HG03558 (cell line): ENCODE data around the gene SLC22A23.
"Not testable (repeated sequence)": the region's sequence is repeated elsewhere in the genome, so short reads cannot be mapped to it uniquely, and the experiment has no call there.

Source experiments
- ATAC-seq: cut with Tn5 transposase; IDR thresholded peaks from one replicate; pipeline ENCODE4 v1.9.1; 2021; ENCODE audit warnings: moderate number of reproducible peaks; ENCODE audit not compliant: unreplicated experiment; ENCODE audit errors: extremely low read depth

SLC22A23 gene

DNA sequence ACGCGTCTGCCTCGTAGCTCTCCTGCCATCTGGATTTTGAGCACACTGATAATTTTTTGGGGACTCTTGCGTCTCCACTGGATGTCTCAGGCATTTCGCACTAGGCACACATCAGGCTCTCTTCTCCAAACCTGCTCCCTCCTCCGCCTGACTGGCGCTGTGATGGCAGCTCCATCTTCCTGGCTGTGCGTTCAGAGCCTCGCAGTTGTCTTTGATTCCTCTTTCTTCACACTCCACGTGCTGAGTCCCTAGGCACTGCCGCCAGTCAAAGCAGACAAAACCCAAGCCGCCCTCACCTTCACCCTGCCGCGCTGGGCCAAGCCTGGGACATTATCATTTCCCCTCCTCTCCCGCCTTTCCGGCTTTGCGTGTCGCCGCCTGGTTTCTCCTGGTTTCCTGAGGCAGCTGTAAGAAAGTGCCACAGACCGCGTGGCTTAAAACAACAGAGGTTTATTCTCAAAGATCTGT, 197.3 kb downstream of the SLC22A23 start:
- no peak for ATAC-seq

DNA sequence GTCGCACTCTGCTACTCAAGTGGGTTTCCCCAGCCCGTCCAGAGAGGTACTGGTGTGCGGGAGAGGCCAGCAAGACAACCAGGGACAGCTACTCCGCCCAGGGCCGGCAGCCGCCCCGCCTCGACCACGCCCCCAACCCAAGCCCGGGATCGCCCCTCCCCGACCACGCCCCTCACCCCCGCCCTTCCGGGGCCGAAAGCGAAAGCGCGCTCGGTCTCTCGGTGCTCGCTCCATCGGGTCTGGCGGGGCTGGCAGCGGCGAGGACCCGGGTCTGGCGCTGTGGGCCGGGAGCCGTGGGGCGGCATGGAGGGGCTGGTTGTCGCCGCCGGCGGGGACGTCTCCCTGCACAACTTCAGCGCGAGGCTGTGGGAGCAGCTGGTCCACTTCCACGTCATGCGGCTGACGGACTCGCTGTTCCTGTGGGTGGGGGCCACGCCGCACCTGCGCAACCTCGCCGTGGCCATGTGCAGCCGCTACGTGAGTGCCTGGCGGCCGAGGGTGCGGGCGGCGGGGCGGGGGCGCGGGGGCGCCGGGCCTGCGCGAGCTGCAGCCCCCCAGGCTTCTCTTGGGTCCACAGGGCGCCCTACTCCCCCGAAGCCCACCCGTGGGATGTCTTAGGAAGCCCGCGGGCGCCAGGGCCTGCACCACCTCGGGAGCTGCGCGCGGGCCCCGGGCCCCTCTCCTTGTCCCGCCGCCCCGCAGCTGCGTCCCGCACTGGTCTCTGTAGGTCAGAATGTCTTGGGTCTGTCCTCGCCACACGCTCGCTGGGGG, 197.9 kb downstream of the SLC22A23 start, which contains the start of gene PSMG4:
PSMG4 (plus strand) TSS at position 228 of the 771 bp plus-strand sequence; CDS start at position 304, 76 bp downstream.
- no peak for ATAC-seq

- ATAC-seq = no peak
Measured at GRCh38 chr6:3258201-3258600, 198.6 kb downstream of the SLC22A23 start.

GRCh38 chr6:3253597-3253961, 203.3 kb downstream of the SLC22A23 start:
- no peak for ATAC-seq

DNA sequence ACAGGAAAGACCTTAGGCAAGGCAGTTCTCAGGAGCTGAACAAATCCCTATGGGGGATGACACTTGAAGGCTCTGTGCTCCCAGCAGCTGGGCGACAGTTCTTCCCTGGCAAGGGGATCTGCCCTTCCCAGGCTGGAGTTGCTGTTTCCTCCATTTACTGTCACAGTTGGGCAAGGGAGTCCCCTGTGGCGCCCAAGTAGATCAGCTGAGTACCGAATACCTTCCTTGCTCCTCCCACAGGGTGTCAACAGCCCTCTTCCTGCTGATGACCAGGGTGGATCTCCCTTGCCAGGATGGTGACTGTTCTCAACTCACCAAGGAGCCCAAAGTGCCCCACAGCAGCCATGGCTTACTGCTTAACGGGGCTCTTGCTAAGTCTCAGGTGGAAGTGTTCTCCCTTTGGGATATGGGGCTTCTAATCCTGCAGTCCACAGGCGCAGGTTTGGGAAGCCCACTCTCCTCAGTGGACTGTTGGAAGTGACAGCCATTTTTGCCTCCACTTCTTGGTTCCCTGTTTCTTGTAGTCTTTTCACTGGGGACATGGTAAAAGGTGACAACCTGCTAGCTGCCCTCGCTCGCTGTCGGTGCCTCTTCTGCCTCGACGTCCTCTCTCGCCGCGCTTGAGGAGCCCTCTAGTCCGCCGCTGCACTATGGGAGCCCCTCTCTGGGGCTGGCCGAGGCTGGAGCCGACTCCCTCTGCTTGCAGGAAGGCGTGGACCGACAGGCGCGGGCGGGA, 203.8 kb downstream of the SLC22A23 start:
- no peak for ATAC-seq

DNA sequence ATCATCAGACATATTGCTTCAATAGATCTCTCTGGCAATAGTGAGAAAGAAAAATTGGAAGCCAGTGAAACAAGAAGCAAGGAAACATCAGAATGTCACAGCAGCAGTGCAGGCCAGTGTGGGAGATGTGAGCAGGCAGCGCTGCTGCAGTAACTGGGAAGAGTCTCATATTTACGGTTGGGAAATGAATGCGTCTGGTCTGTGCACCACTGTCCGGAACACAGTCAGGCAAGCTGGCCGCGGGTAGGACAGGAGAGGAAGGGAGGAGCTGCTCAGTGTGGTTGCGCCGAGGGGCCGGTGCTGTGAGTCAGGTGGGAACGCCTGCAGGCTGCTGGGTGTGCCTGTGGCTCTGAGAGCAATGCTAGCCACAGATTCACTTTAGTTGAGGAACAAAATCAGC, 204.5 kb downstream of the SLC22A23 start:
- no peak for ATAC-seq

GRCh38 chr6:3251462-3252314, 205.2 kb downstream of the SLC22A23 start:
- no peak for ATAC-seq

- ATAC-seq = no peak
Measured at GRCh38 chr6:3250231-3250675, 206.6 kb downstream of the SLC22A23 start.

DNA sequence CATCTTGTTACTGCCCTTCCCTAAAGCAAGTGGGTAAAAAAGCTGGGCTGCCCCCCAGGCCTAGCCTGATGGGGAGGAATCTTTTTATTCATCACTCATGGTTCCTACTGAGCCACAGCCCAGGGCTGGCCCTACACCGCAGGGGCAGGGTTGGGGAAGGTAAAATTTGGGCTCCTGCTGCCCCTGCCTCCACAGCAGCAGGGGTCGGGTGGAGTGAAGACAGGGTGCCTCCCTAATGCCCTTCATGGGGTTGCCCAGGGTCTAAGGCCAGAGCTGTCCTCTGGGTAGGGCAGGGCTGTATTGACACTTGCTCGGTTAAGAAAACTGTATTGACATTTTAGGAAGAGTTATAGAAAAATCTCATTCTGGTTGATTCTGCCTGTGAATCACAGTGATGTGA, 207.0 kb downstream of the SLC22A23 start:
- no peak for ATAC-seq

DNA sequence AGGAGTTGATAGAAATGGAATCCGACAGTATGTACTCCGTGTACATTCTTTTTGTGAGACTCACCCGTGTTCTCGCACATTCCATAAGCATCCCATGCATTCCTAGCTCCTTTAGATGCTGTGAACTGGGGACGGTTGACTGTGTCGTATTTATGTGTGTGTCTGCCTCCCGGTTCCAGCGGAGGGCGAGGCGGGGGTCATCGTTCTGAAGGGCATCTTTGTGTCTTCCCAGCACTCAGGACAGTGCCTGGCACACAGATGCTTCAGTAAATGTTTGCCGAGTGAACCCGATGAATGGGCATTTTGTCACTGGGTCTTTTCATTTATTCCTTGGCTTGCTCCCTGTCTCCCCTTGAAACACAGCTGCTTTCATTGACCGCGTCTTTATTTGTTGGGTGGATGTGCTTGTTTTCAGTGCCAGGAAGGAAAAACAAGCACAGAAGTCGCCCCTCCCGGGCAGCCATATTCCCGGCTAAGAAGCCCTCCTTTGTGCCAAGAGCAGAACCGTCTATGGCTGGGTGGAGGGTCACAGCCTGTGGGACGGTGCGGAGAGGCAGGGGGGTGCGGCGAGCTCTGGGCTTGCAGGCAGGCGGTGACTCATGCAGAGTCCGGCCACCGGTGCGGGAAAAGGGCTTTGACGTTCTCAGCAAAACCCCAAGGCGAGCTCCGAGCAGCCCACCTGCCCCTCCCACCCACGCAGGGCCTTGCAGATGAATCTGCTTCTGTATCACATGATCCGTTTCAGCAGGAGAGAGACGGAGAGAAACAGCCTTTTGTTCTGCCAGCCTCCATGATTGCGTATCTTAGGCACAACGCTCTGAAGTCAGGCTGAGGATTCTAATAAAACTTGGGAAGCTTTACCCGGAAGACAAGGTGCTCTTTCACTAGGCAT, 209.3 kb downstream of the SLC22A23 start:
- ATAC-seq = no peak

GRCh38 chr6:3245216-3245615, 211.6 kb downstream of the SLC22A23 start:
- no peak for ATAC-seq

- ATAC-seq = not testable (repeated sequence)
Measured at GRCh38 chr6:3244832-3245161, 212.1 kb downstream of the SLC22A23 start.

GRCh38 chr6:3244003-3244831, 212.6 kb downstream of the SLC22A23 start:
- no peak for ATAC-seq

DNA sequence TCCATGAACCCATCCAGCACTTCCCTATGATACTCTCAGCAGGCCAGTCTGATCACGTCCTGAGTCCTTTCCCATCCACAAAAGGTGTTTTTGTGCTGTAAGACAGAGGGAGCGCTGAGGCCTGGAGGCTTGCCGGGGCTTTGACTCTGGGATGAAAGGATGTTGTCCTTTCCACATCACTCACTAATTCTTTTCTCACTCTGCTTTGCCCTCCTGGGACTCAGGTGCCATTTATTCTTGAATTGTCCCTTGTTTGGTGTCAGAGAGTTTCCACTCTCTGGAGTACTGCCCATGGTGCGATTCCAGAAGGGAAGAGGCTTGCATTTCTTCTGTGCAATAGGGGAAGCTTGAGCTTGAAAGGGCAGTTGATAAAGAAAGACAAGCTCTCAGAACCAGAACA, 214.1 kb downstream of the SLC22A23 start:
- no peak for ATAC-seq

DNA sequence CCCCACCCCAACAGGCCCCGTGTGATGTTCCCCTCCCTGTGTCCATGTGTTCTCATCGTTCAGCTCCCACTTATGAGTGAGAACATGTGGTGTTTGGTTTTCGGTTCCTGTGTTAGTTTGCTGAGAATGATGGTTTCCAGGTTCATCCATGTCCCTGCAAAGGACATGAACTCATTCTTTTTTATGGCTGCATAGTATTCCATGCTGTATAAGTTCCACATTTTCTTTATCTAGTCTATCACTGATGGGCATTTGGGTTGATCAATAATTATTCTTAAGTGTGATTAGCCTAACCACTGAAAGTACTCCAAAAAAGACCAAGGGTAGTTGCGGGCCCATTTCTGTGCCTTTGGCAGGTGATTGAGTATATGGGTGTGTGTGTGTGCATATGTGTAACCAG, 215.1 kb downstream of the SLC22A23 start:
- not testable (repeated sequence) for ATAC-seq

DNA sequence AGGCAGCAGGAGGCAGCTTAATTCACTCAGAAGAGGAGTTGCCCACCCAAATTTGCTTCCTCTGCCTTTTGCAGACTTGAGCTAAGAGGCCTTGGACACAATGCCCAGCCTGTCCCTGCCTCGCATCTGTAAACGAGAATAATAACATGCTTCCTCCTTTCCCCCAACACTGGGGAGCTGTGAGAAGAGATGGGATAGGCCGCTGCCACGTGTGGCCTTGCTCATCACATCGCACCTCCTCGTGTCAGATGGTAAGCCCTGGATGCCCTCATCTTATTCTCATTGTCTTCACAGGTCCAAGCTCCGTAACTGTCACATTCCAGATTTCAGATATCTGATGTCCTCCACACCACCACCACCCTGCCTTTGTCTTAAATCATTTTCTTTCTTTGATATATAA, 216.3 kb downstream of the SLC22A23 start:
- no peak for ATAC-seq

GRCh38 chr6:3239110-3239830, 217.6 kb downstream of the SLC22A23 start:
- no peak for ATAC-seq
